Fibroblast of gingiva (primary cell): ENCODE measurements around the gene HLA-DQA2.
A peak's percentile ranks its signal among the peaks of the same experiment; 100 is the strongest.
"Not testable (repeated sequence)": the region's sequence is repeated elsewhere in the genome, so short reads cannot be mapped to it uniquely, and the experiment has no call there.

Experiments used
- DNase-seq: peaks from one replicate; pipeline ENCODE4 v3.0.0-alpha.2; 2011; ENCODE audit warnings: low read depth

Gene HLA-DQA2

DNA sequence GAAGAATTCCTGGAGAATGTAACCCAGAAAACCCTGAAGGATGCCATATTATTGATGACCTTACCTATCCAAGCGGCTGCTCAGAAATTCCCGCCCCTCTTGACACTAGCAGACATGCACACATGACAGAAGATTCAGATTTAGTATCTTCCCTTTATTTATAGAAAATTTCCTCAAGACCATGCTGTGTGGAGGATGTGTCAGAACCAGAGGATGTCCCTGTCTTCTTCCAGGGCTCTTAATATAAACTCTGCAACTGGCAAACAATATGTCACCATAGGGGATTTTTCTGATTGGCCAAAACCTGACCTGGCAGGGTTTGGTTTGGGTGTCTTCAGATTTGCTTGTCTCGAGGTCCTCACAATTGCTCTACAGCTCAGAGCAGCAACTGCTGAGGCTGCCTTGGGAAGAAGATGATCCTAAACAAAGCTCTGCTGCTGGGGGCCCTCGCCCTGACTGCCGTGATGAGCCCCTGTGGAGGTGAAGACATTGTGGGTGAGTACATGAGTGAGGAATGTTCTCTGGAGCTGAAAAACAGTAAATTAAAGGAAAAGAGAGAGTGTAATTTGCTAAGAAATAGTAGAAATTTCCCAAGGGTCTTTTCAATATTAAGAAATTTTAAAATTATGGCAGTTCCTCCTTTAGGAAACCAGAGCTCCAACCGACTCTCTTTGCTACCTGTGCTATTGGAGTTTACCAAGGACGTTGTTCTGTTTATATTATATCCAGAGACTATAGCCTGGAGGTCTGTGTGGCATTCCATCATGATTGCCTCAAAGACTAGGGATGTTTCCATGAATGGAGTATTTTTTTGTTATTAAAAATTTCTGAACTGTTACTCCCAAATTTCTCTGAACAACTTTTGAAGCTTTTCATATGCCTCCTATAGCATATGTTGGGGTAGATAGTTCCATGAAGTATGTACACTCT lies at the start of gene HLA-DQA2:
Gene HLA-DQA2, plus strand, starts transcription at position 361 of the 930 bp plus-strand sequence. Its CDS starts 53 bp downstream, at position 414.
- no peak for DNase-seq

- no peak for DNase-seq
Measured at GRCh38 chr6:32692019-32692418, 49.2 kb upstream of the HLA-DQA2 start.

- DNase-seq: no peak
Measured at GRCh38 chr6:32697031-32697430, 44.2 kb upstream of the HLA-DQA2 start.

DNA sequence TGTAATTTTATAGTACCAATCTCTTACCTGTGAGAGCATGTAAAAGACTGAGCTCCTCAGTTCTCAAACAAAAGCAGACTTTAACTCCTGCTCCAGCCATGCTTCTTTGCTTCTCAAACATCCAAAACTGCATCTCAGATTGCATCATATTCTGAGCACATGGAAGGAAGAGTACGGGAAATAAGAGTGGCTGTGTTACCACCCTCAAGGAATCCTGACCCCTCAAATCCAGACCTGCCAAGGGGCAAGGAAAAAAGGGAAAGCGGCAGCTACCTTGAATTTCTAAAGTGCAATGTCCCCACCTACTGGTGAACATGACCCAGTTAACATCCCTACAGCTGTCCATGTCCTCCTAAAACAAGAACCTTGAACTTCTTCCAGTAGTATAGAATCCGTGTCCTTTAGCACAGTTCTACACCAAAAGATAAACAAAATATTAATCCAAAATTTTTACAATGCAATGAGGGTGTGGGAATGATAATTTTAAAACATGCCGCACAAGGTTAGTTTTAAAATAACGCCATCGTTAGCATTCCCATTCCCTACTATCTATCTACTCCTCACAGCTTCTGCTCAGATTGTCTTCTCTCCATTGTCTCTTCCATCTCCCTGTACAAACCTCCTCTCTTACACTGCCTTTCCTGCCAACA lies 40.7 kb upstream of the HLA-DQA2 start:
- peak; percentile 51 for DNase-seq

GRCh38 chr6:32703347-32703746 lies 37.8 kb upstream of the HLA-DQA2 start:
- no peak for DNase-seq

DNA sequence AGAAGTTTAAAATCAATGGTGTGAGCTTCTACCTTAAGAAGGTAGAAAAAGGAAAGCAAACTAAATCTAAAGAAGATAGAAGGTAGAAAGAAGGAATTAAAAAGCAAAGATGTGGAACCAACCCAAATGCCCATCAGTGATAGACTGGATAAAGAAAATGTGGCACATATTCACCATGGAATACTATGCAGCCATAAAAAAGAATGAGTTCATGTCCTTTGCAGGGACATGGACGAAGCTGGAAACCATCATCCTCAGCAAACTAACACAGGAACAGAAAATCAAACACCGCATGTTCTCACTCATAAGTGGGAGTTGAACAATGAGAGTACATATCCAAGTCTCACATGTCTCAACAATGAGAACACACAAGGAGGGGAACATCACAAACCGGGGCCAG lies 36.0 kb upstream of the HLA-DQA2 start:
- not testable (repeated sequence) for DNase-seq

DNA sequence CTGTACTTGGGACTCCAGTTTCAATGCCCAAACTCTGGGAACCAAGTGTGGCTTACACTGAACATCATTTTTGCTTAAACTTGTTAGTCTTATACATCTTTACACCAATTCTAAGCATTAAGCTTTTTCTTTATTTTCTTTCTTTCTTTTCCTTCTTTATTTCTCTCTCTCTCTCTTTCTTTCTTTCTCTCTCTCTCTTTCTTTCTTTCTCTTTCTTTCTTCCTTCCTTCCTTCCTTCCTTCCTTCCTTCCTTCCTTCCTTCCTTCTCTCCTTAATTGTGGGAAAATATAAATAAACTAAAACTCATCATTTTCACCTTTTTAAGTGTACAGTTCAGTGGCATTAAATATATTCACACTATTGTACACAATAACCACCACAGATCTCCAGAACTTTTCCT lies 31.6 kb upstream of the HLA-DQA2 start:
- DNase-seq: no peak

DNA sequence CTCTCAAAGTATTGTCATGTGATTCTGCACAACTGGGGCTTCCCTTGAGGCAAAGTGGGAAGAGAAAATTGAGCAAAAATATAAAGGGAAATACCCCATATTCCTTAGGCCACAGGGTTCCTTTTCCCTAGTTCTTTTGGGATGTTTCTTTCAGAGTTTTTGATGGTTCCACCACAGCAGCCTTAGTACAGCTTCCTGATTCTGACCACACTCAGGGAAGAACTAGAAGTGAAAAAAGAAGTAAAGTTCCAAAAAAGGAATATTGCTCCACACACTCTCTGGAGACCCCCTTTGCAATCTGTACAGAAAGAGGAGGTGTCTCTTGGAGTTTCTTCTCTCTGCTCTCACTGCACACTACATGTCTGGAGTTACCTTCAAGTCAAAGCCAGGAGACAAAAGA lies 27.9 kb upstream of the HLA-DQA2 start:
- DNase-seq: no peak

DNA sequence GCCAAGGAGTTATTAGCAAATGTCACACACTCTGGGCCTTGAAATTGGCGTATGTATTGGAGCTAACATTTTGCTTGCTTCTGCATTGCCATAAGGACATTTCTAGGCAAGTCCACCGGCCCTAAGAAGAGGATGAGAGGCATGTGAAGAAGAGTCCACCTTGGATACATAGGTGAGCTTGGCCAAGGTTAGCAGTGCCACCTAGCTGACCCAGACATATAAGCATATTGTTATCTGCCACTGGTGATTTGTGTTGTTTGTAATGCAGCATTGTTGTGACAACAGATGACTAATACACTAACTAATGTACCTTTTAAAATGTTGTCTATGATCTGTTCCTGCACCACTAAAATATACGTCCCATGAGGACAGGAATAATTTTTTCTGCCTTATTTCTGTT lies 24.8 kb upstream of the HLA-DQA2 start:
- DNase-seq: no peak

- DNase-seq: no peak
Measured at GRCh38 chr6:32718879-32719278, 22.3 kb upstream of the HLA-DQA2 start.

DNA sequence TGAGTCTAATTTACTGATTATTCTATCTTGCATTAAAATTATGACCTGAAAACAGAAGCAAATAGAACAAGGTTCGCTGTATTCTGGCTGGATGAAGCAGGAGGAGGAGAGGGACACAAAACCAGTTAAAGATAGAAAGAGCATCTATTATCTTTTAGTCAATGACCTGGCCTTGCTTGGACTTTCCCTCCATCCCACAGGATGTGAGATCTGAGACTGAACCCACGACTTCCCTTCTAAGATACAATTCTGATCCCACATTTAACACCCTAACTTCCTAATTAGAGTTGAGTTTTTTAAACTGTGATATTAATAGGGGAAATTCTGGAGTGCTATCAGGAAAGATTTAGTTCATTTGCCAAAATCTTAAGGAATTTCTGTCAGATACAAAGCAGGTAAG lies 3.1 kb upstream of the HLA-DQA2 start:
- DNase-seq: no peak

DNA sequence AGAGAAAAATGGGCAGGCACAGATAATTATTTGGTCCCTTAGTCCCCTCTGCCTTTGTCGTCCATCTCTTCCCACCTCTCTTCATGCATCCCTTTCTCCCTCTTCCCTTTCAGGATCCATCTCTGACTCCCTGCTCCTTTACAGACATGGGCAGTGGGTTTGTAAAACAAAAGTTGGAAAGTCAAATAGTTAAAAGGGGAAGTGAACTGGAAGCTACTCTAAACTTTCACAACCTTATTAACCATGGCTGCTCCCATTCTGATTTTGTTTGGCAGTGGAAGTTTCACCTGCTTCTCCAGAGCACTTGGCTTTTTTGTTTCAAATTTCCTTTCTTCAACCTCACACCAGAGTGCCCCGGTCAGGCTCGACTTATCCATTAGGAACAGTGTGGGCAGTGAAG lies 1.2 kb downstream of the HLA-DQA2 start:
- DNase-seq: no peak

DNA sequence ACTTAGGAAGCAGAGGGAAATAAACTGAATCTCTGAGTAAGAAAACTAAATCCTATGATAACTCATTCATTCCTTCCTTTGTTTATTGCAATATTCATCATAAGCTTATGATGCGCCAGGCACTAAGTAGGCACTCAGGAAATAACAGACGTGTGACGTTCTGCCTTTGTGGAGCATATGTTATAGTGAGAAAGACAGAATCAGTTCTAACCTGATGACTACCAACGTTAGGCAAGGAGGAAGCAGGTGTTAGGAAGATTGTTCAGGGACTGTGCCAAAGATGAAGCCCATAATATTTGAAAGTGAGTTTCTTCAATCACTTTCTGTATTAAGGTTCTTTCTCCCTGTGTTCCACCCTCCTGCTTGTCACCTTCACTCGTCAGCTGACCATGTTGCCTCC lies 3.6 kb downstream of the HLA-DQA2 start:
- DNase-seq: no peak

- DNase-seq: not testable (repeated sequence)
Measured at GRCh38 chr6:32745649-32746048, 4.5 kb downstream of the HLA-DQA2 start.

- no peak for DNase-seq
Measured at GRCh38 chr6:32752580-32752979, 11.4 kb downstream of the HLA-DQA2 start.

GRCh38 chr6:32759669-32760068 lies 18.5 kb downstream of the HLA-DQA2 start:
- no peak for DNase-seq

- no peak for DNase-seq
Measured at GRCh38 chr6:32761072-32761471, 19.9 kb downstream of the HLA-DQA2 start.

DNA sequence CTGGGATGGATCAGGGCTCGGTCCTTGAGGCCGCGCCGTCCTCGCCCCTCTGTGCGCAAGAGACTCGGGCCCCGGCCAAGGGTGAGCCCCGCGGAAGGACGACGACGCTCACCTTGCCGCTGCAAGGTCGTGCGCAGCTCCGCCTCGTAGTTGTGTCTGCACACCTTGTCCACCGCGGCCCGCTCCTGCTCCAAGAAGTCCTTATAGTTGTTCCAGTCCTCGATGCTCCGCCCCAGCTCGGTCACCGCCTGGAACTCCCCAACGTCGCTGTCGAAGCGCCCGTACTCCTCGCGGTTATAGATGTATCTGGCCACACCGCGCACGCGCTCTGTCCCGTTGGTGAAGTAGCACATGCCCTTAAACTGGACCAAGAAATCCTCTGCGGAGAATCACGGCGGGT lies 20.4 kb downstream of the HLA-DQA2 start:
- no peak for DNase-seq

GRCh38 chr6:32763421-32763820 lies 22.2 kb downstream of the HLA-DQA2 start, which contains the start of gene HLA-DQB2:
Gene HLA-DQB2 (minus strand): TSS chr6:32763532. CDS start chr6:32763470, 62 bp downstream.
- DNase-seq: no peak

- no peak for DNase-seq
Measured at GRCh38 chr6:32764048-32764447, 22.9 kb downstream of the HLA-DQA2 start.

DNA sequence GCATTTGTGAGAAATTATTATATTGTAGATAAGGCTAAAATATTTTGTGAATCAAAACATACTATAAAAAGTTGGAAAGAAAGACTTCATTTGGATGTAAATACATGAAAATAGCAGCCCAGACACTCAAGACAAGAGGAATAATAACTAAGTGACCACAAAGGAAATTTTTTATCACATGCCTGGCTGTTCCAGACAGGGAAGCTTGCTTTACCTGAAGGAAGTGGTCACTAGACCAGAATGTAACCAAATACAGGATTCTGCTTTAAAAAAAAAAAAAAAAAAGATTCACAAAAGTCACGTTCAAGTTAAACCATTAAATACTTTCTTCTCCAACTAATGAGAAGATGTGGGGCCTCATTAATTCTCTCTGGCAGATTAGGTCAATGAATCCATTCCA lies 31.5 kb downstream of the HLA-DQA2 start:
- no peak for DNase-seq

GRCh38 chr6:32774426-32774825 lies 33.2 kb downstream of the HLA-DQA2 start:
- no peak for DNase-seq

DNA sequence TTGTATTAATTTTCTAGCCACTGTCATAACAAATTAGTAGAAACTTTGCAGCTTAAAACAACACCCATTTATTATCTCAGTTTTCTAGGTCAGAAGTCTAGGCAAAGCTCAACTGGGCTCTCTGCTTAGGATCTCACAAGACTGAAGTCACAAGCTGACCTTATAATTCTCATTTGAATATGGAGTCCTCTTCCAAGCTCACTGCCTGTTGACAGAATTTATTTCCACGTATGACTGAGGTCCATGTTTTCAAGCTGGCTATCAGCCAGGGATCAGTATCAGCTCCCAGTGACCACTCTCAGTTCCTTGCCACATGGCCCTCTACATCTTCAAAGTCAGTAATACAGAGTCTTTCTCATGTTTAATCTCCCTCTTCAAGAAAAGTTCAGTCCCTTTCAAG lies 33.9 kb downstream of the HLA-DQA2 start:
- no peak for DNase-seq
